Cardiac septum (tissue), 1 donor: Measurements from ENCODE around the gene ATN1. TPM values are rescaled to one million over a fixed set of nuclear protein-coding genes. Genes with fewer than 3 reads are reported as not detected.

Experiments
- DNase-seq: peaks from one replicate; pipeline ENCODE4 v3.0.0-alpha.2; 2020; ENCODE audit warnings: low spot score
- intact Hi-C: fragments of 100-400 bp; cut with DNase I; formaldehyde crosslinking; loops from one replicate; pipeline ENCODE4 v1.14.0; 2022
- total RNA-seq: library from RNA; stranded (reverse); fragmentation: NEBNext Ultra II Directional; extraction: Animal tissue kit (Norgen Biotek cat#: 25700); gene quantifications from one replicate; pipeline ENCODE4 v1.2.1, GENCODE V29; 2021
- donor health status: DM: no; HTN: no; CAD: no.

The ATN1 gene
- total RNA-seq, 1 donor from 2014 or later: 76.9 TPM

GRCh38 chr12:6953442-6954315 lies 25.9 kb downstream of the ATN1 start:
- intact Hi-C loops: no loop called here
- DNase-seq: peak; percentile 92

- DNase-seq: peak; percentile 70
- intact Hi-C loops: no loop called here
These were observed 26.8 kb downstream of the ATN1 start for GRCh38 chr12:6954316-6955107.

- DNase-seq: peak; percentile 63
These were observed 27.6 kb downstream of the ATN1 start for GRCh38 chr12:6955108-6956020.

GRCh38 chr12:6956021-6956727 lies 28.4 kb downstream of the ATN1 start:
- intact Hi-C loops: no loop called here
- DNase-seq: peak; percentile 75

More at GRCh38 chr12:6955108-6956020, 27.6 kb downstream of the ATN1 start:
- intact Hi-C loops: no loop called here

GRCh38 chr12:6957151-6957701 lies 29.5 kb downstream of the ATN1 start:
- intact Hi-C loops: no loop called here
- DNase-seq: peak; percentile 71

- no peak for DNase-seq
- intact Hi-C loops: no loop called here
These were observed 30.2 kb downstream of the ATN1 start for GRCh38 chr12:6957741-6958608.

- no peak for DNase-seq
These were observed 30.9 kb downstream of the ATN1 start for GRCh38 chr12:6958609-6959057.

GRCh38 chr12:6959058-6959804 lies 31.5 kb downstream of the ATN1 start:
- intact Hi-C loops: no loop called here
- no peak for DNase-seq

More at GRCh38 chr12:6958609-6959057, 30.9 kb downstream of the ATN1 start:
- intact Hi-C loops: no loop called here

GRCh38 chr12:6959805-6960592 lies 32.2 kb downstream of the ATN1 start:
- intact Hi-C loops: no loop called here
- no peak for DNase-seq

- no peak for DNase-seq
- intact Hi-C loops: no loop called here
These were observed 33.0 kb downstream of the ATN1 start for GRCh38 chr12:6960593-6961277.

- intact Hi-C loops: no loop called here
- peak; percentile 80 for DNase-seq
These were observed 33.5 kb downstream of the ATN1 start for GRCh38 chr12:6961278-6961694.

- intact Hi-C loops: no loop called here
- DNase-seq: peak; percentile 79
These were observed 34.0 kb downstream of the ATN1 start for GRCh38 chr12:6961695-6962284.

GRCh38 chr12:6962285-6963015 lies 34.7 kb downstream of the ATN1 start:
- intact Hi-C loops: no loop called here

GRCh38 chr12:6963016-6963731 lies 35.4 kb downstream of the ATN1 start:
- DNase-seq: peak; percentile 70
- intact Hi-C loops: no loop called here

More at GRCh38 chr12:6962285-6963015, 34.7 kb downstream of the ATN1 start:
- peak; percentile 76 for DNase-seq
